ENCODE data around the gene DNAJC27.
"Not testable (repeated sequence)": the region's sequence is repeated elsewhere in the genome, so short reads cannot be mapped to it uniquely, and the experiment has no call there.

- TF ChIP-seq, protein P1, sequence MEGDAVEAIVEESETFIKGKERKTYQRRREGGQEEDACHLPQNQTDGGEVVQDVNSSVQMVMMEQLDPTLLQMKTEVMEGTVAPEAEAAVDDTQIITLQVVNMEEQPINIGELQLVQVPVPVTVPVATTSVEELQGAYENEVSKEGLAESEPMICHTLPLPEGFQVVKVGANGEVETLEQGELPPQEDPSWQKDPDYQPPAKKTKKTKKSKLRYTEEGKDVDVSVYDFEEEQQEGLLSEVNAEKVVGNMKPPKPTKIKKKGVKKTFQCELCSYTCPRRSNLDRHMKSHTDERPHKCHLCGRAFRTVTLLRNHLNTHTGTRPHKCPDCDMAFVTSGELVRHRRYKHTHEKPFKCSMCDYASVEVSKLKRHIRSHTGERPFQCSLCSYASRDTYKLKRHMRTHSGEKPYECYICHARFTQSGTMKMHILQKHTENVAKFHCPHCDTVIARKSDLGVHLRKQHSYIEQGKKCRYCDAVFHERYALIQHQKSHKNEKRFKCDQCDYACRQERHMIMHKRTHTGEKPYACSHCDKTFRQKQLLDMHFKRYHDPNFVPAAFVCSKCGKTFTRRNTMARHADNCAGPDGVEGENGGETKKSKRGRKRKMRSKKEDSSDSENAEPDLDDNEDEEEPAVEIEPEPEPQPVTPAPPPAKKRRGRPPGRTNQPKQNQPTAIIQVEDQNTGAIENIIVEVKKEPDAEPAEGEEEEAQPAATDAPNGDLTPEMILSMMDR (IDR thresholded peaks at IDR 0.05) = not testable (repeated sequence)
- TF ChIP-seq EZH2 (IDR thresholded peaks at IDR 0.05) = not testable (repeated sequence)
These were observed 27.3 kb upstream of the DNAJC27 start for GRCh38 chr2:24999097-24999496.
